MM.1S (cell line): ENCODE measurements around the gene CPT1C.

Source experiments
- CTCF ChIP-seq: fragments of 300-600 bp; sonication (generic); IDR thresholded peaks from 2 replicates; pipeline ENCODE4 v1.5.1; 2016; ENCODE audit warnings: antibody characterized with exemption, low read length, mixed read lengths
- EZH2phosphoT487 ChIP-seq: fragments of 300-600 bp; sonication (generic); IDR thresholded peaks from 2 replicates; pipeline ENCODE4 v1.6.1; 2018; ENCODE audit warnings: antibody characterized with exemption, low read length

DNA sequence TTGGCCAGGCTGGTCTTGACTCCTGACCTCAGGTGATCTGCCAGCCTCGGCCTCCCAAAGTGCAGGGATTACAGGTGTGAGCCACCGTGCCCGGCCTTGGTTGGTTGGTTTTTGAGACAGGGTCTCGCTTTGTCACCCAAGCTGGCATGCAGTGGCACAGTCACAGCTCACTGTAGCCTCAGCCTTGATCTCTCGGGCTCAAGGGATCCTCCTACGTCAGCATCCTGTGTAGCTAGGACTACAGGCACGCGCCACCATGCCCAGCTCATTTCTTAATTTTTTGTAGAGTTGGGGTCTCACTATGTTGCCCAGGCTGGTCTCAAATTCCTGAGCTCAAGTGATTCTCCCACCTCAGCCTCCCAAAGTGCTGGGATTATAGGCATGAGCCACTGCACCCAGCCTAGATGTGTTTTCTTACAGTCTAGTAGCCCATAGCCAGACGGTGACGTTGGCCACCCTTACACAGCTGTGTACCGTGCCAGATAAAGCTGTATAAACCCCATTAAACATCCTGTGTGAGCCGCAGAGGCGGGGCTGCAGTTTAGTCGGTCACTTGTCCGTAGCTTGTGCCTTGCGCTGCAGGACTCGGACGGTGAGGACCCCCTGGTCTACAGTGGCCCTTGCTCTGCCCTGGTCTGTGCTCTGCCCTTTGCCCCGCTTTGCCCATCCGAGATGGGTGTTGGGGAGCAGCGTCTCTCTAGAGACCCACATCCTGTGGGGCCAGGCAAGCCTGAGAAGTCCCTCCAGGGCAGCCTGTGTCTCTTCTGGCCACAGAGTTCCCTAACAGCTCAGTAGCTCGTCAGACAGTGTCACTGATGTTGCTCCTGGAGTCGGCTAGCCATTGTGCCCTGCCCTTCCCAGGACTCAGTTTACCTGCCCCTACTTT, 35.1 kb upstream of the CPT1C start:
- TF ChIP-seq EZH2phosphoT487 (no peak), CTCF (no peak)
